ENCODE measurements around the gene MCF2L.

- no peak for TF ChIP-seq CTCF (IDR thresholded peaks at IDR 0.05)
- TF ChIP-seq POLR2AphosphoS5 (IDR thresholded peaks at IDR 0.05) = no peak
- no peak for TF ChIP-seq POLR2A (IDR thresholded peaks at IDR 0.05)
Observed at GRCh38 chr13:112994084-112994780, 25.2 kb downstream of the MCF2L start.
